Gastroesophageal sphincter (tissue), 3 donors: ENCODE data around the gene TENM3.

Experiments
- EP300 ChIP-seq: sonication (generic); formaldehyde crosslinking; IDR thresholded peaks from one replicate; pipeline ENCODE4 v1.6.1; 2017; ENCODE audit warnings: antibody characterized with exemption, mild to moderate bottlenecking
- POLR2AphosphoS5 ChIP-seq: sonication (generic); formaldehyde crosslinking; IDR thresholded peaks from one replicate; pipeline ENCODE4 v1.6.1; 2017; ENCODE audit warnings: antibody characterized with exemption
- TF ChIP-seq, protein P1 (sequence below), 4 experiments: fragments of 200-600 bp in 2 of 4; fragments of 450-650 bp in 2 of 4; sonication (generic) in 1 of 4; IDR thresholded peaks; one replicate each; pipeline ENCODE4 v1.5.1; 2017 to 2019; ENCODE audit warnings: antibody characterized with exemption in 4 of 4, mild to moderate bottlenecking in 2 of 4, moderate library complexity in 2 of 4

DNA sequence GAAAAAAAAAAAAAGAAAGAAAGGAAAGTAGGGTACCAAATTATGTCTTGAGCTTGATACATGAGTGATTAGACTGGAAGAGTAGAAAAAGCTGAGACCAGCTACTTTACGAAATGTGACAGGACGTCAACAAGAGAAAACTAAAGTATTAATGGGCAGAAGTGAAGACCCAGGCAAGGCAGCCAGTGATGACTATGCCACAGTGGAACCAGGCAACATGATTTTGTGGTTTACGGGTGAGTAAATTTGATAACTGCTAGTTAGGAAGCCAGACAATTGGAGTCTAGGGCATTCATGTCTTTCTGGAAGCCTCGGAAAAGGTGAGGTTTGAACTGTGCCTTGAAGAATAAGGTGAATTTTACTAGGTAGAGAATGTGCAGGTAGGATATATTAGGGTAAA, 326.4 kb downstream of the TENM3 start:
- TF ChIP-seq, protein P1, sequence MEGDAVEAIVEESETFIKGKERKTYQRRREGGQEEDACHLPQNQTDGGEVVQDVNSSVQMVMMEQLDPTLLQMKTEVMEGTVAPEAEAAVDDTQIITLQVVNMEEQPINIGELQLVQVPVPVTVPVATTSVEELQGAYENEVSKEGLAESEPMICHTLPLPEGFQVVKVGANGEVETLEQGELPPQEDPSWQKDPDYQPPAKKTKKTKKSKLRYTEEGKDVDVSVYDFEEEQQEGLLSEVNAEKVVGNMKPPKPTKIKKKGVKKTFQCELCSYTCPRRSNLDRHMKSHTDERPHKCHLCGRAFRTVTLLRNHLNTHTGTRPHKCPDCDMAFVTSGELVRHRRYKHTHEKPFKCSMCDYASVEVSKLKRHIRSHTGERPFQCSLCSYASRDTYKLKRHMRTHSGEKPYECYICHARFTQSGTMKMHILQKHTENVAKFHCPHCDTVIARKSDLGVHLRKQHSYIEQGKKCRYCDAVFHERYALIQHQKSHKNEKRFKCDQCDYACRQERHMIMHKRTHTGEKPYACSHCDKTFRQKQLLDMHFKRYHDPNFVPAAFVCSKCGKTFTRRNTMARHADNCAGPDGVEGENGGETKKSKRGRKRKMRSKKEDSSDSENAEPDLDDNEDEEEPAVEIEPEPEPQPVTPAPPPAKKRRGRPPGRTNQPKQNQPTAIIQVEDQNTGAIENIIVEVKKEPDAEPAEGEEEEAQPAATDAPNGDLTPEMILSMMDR (IDR thresholded peaks at IDR 0.05), result no peak
- TF ChIP-seq EP300 (no peak), POLR2AphosphoS5 (no peak)
